Stimulated activated CD8-positive, alpha-beta memory T cell treated with anti-CD3 and anti-CD28 coated beads, Interleukin-7, amount 100 ng/mL, for 48 hours (primary cell): ENCODE results near the gene BRINP3.

Source experiments
- DNase-seq, 2 donors: peaks; one replicate each; pipeline ENCODE4 v3.0.0-alpha.2; 2020; ENCODE audit warnings: low read depth in 1 of 2; ENCODE audit errors: extremely low read depth in 1 of 2

Gene BRINP3

DNA sequence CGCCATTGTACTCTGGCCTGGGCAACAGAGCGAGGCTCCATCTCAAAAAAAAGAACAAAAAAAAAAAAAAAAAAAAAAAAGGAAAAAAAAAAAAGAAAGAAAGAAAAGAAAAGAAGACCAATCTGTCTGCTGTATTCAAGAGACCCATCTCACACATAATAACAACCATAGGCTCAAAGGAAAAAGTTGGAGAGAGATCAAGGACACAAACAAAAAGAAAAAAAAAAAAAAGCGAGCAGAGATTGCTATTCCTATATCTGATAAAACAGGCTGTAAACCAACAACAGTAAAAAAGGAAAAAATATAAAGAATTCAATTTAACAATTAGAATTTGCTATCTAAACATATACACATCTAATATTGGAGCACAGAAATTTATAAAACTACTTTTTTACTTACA is 150.4 kb downstream of the BRINP3 start:
- DNase-seq, result no peak

DNA sequence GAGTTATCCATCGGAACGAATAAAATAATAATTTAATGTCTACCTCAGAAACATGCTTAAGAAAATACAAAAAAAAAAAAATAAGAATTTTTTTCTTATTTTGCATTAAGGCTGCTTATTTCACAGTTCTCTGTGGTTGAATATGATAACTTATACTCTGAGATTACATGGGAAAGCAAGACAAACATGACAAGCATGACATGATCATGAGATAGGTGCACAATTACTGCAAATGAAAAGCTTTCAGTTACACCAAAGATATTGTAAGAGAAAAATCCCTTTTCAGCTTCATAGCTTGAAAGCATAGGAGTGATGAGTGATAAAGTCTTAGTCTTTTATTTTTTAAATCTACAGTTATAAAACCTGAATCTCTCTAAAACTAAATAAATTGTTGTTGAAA is 154.1 kb downstream of the BRINP3 start:
- no peak for DNase-seq

DNA sequence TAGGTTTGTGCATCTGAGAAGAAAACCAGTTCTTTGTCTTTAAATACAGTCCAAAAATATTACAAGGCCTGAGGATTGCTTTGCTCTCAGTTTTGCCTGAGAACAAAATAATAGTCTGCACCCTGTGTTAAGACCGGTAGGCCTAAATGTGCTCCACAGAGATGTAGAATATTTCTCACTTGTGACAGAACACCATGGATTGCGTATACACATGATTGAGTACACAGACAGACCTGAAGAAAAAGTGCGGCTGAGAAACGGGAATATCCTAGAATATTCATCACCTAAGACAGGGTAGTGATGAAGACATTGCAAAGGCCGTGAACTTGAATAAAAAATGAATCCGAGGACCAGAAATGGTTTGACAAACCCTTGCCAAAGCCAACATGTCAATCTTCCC is 155.4 kb downstream of the BRINP3 start:
- DNase-seq, result no peak

DNA sequence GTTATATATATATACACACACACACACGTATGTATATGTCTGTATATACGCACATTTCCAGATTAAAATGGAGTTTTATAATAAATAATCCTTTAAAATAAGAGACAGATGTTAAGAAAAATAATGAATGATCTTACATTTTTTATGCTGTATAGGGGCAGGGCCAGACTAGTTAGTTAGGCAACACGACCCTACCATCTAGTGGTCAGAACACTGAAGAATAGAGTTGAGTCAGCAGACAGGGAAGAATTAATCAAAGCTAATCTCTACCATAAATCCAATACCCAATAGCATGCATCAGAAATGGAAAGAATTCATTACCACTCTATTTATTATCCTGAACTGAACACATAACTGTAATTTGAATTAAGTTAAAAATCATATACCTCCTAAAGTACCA is 156.7 kb downstream of the BRINP3 start:
- no peak for DNase-seq

- DNase-seq, result no peak
Observed at GRCh38 chr1:190312763-190313162, 164.9 kb downstream of the BRINP3 start.

- no peak for DNase-seq
Observed at GRCh38 chr1:190303501-190303900, 174.2 kb downstream of the BRINP3 start.

DNA sequence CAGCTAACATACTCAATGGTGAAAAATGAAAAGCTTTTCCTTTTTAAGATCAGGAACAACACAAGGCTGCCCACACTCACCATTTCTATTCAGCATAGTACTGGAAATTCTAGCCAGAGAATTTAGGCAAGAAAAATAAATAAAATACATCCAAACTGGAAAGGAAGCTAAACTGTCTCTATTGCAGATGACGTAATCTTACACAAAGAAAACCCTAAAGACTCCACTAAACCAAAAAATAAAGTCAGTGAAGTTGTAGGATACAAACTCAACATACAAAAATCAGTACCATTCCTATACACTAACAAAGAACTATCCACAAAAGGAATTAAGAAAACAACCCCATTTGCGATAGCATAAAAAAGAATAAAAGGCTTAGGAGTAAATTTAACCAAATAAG is 181.2 kb downstream of the BRINP3 start:
- no peak for DNase-seq

DNA sequence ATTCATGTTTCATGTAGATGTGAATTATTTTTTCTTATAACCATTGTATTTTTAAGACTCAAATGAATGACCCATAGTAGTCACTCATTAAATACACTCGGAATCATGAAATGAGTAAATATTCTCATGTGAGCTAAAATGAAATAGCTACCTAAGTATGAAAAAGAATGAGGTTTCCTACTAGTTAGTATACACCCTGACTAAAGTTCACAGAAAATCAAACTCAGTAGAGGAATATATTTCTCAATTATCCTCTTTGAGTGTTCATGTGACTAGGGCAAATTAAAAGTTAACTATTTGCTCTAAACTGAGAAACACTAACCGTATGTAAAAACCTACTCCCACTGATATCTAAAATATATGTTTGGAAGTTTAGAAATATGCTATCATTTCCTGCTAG is 187.8 kb downstream of the BRINP3 start:
- no peak for DNase-seq

DNA sequence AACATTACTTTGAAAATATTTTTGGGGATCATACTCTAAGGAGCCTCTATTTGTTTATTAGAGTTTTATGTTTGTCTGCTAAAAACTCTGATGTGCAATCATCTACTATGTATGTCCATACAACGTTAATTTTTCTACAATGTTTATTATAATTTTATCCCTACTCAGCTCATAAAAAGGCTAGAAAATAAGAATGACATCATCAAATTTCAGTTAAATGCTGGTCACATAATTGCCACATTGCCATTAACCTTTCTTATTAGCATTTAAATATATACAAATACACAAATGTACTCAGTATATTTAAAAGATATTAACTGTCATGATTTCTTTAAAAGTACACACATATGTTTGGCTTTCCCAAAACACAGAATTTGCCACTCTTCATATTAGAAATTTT is 191.6 kb downstream of the BRINP3 start:
- DNase-seq, result no peak

GRCh38 chr1:190277107-190277506 is 200.6 kb downstream of the BRINP3 start:
- no peak for DNase-seq

GRCh38 chr1:190274721-190275120 is 202.9 kb downstream of the BRINP3 start:
- no peak for DNase-seq

DNA sequence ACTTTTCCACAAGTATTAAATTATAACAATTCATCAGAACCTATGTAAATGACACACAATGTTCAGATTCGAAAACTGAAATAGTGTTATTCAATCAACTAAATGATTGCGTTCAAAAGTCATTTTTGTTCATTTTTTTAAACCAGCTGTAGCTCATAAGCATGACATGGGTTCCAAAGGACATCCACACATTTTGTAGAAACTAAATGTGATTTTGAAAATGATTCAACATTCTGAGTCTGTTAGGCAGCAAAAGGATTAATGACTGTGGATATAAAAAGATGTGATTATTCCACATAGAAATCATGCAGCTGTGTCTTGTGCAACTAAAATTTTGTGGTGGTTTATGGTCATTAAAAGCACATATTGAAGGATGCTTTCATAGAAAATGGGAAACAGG is 204.5 kb downstream of the BRINP3 start:
- DNase-seq, result no peak

DNA sequence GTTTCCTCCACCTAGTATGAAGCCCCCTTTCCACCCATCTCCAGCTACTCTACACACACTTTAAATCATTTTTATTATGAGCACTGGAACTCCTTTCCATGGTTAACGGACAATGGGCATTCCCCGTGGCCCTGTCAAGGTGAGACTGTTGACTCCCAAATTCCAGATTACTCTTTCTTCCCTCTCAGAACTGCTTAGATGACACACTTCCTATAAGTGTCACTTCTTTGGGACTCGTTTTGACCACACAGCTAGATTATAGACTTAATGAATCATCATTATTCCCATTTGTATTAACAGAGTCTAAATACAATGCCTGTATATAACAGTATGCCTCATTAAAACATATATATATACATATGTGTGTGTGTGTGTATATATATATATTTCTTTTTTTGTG is 215.1 kb downstream of the BRINP3 start:
- no peak for DNase-seq

DNA sequence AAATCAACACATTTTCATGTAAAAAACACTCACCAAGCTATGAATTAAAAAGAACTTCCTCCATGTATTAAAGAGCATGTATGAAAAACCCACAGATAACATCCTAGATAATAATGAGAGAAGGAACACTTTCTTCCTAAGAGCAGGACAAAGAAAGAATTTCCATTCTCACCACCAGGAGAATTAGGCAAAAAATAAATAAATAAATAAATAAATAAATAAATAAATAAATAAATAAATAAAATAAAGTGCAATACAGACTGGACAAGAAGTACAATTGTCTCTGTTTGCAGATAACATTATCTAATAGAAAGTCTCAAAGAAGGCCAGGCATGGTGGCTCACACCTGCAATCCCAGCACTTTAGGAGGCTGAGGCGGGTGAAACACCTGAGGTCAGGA is 218.2 kb downstream of the BRINP3 start:
- no peak for DNase-seq

DNA sequence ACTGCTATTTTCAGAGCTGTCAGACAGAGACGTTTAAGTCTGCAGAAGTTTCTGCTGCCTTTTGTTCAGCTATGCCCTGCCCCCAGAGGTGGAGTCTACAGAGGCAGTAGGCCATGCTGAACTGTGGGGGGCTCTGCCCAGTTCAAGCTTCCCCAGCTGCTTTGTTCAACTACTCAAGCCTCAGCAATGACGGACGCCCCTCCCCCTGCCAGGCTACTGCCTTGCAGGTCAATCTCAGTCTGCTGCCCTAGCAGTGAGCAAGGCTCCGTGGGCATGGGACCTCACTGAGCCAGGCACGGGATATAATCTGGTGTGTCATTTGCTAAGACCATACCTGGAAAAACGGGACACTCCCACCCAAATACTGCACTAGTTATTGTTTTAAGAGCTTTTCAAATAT is 219.7 kb downstream of the BRINP3 start:
- no peak for DNase-seq

DNA sequence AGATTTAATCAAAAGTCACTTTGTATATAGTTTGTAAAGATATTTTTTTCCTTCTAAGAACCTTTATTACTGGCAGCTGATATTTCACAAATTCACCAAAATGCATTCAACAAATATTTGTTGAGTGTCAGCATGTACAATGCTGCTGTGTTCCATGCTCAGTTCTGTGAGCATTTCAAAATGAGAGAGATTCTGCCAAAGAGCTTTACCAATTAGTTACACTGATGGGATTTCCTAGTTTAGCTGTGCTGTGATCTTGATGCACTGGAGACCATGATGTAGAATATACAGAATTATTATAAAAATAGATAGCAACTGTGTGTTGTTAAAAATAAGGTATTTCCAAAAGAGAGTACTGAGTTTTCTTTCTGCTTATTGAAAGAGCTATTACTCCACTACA is 225.6 kb downstream of the BRINP3 start:
- DNase-seq, result no peak

DNA sequence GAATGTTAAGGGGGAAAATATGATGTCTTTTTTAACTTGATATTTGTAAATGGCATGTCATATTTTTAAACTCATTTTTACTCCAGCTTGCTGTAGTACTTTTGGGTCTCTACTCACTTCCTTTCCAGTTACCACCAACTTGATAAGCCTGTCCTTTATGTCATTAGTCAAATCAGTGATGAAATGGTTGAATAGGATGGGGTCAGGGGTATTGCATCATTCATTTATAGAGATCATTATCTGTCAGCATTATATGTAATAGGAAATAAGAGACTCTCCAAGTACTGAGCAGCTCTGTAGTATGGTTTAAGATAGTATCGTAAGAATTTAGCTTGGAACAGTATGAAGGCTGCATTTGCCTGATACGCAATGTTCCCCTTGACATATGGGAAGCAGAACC is 227.3 kb downstream of the BRINP3 start:
- DNase-seq, result no peak

DNA sequence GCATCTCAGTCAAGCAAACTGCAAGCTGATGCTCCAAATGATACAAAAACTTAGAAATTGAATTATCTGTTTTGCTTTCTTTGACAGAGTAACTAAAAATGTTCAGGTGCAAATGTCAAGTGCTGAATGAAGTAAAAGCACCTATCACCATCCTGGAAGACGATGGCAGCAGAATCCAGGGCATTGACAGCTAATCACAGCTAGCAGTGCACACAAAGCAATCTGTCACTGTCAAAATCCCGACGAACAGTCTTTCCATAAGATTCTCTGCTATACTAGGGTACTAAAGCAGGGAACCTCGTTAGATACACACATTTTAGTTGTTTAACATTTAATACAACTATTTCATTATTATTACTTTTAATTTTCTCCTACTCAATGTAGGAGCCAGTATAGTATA is 233.3 kb downstream of the BRINP3 start:
- no peak for DNase-seq

DNA sequence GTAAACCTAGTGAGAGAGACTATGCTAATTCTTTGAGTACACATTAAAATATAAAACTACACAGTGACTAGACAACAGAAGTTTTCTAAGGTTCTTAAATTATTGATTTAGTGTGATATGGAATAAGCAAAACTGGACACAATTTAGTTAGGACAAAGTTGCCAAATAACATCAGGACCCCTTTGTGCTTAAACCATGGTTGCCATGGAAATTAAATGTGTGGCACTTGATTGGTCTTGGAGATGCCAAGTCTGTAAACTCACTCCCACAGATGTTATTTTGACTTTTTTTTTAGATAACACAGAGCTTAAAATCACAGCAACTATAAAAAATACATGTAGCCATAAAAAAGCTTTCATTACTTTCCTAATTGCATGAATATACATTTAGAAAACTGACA is 234.6 kb downstream of the BRINP3 start:
- DNase-seq, result no peak

GRCh38 chr1:190226006-190226405 is 251.7 kb downstream of the BRINP3 start:
- DNase-seq, result no peak

- no peak for DNase-seq
Observed at GRCh38 chr1:190212450-190212849, 265.2 kb downstream of the BRINP3 start.

DNA sequence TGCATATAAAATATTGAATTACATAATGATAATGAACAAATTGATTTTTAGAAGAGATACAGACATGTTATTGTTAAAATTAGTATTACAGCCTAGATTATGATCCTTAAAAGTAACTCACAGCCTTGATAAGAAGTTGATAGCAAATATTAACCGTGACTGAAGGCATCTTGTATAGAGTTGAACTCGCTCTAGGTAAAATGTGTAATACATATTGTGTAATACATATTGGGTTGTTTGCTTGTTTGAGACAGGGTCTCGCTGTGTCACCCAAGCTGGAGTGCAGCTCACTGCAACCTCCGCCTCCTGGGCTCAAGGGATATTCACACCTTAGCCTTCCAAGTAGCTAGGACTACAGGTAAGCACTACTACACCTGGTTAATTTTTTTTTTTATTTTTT is 269.9 kb downstream of the BRINP3 start:
- DNase-seq, result no peak

- DNase-seq, result no peak
Observed at GRCh38 chr1:190205713-190206112, 272.0 kb downstream of the BRINP3 start.

DNA sequence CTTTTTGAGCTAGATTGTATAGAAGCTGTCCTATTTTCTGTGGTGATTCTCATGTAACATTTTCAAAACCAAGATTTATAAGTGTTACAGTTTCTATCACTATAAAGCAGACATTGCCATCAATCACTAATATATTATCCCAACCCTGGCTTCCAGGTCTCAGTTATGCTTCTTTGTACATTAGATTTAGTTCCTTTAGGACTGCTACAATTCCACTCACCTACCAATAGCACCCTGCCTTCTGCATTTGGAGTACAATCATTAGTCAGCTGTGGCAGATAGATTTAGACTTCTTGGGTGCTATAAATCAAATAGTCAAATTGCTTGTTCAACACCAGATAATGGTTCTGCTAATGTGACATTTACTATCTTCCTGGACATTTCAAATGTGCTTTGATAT is 281.6 kb downstream of the BRINP3 start:
- DNase-seq, result no peak
